Measurements from ENCODE around the gene PIK3C3.
A peak's percentile ranks its signal among the peaks of the same experiment; 100 is the strongest.

DNA sequence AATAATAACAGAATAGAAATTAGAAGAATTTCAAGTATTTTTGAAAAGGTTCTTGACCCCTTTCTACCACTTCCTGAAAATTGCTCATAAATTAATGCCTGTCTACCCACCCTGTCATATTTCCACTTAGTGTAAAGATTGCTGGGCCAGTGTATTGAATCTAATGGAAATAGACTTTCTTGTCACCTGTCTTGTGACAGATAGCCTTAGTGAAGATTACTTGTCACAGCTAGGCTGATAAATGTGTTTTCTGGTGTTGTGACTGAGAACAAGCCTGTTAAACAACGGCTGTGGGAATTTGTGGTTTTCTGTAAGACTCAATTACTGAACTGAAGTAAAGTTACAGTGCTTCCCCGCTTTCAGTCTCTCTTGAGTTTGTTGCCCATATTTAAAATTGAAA lies 37.0 kb downstream of the PIK3C3 start:
- no peak for TF ChIP-seq SRSF3 (IDR thresholded peaks at IDR 0.05; ENCODE audit: insufficient read depth, low read length)
- TF ChIP-seq, protein P1, sequence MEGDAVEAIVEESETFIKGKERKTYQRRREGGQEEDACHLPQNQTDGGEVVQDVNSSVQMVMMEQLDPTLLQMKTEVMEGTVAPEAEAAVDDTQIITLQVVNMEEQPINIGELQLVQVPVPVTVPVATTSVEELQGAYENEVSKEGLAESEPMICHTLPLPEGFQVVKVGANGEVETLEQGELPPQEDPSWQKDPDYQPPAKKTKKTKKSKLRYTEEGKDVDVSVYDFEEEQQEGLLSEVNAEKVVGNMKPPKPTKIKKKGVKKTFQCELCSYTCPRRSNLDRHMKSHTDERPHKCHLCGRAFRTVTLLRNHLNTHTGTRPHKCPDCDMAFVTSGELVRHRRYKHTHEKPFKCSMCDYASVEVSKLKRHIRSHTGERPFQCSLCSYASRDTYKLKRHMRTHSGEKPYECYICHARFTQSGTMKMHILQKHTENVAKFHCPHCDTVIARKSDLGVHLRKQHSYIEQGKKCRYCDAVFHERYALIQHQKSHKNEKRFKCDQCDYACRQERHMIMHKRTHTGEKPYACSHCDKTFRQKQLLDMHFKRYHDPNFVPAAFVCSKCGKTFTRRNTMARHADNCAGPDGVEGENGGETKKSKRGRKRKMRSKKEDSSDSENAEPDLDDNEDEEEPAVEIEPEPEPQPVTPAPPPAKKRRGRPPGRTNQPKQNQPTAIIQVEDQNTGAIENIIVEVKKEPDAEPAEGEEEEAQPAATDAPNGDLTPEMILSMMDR (IDR thresholded peaks at IDR 0.05 in 2 of 3, conservative IDR thresholded peaks at IDR 0.05 in 1 of 3; ENCODE audit: insufficient read depth in 2 of 3, low read depth in 1 of 3, low read length in 3 of 3), result no peak
- 0 out of 2 replicates have a peak, but pooled peaks have one; percentile 3 for TF ChIP-seq EP300 (IDR thresholded peaks at IDR 0.05; ENCODE audit: low read length)
- no peak for TF ChIP-seq PCBP2 (IDR thresholded peaks at IDR 0.05; ENCODE audit: low read depth, low read length, poor library complexity, severe bottlenecking)
- no peak for TF ChIP-seq HDAC6 (IDR thresholded peaks at IDR 0.05; ENCODE audit: low read depth, low read length)
- no peak for TF ChIP-seq ZC3H4 (CRISPR knock-in tag; IDR thresholded peaks at IDR 0.05; ENCODE audit: borderline replicate concordance)
- TF ChIP-seq ZC3H8 (IDR thresholded peaks at IDR 0.05), result no peak
- no peak for TF ChIP-seq RFX1 (IDR thresholded peaks at IDR 0.05)
- TF ChIP-seq MXI1 (IDR thresholded peaks at IDR 0.05; ENCODE audit: low read depth, low read length), result no peak
- no peak for TF ChIP-seq TEAD2 (tag; IDR thresholded peaks at IDR 0.05)
- TF ChIP-seq CEBPB (tag; IDR thresholded peaks at IDR 0.05), result no peak
- no peak; the same call in 1 of the 2 replicates for TF ChIP-seq ELF4 (CRISPR knock-in tag; IDR thresholded peaks at IDR 0.05)
